ENCODE results near the gene CCSAP. TPM values are rescaled to one million over a fixed set of nuclear protein-coding genes. Genes with fewer than 3 reads are reported as not detected.

Gene CCSAP
- polyA plus RNA-seq, 1 of the 3 experiments (the other 2 are of a cell fraction): 1.8 TPM

DNA sequence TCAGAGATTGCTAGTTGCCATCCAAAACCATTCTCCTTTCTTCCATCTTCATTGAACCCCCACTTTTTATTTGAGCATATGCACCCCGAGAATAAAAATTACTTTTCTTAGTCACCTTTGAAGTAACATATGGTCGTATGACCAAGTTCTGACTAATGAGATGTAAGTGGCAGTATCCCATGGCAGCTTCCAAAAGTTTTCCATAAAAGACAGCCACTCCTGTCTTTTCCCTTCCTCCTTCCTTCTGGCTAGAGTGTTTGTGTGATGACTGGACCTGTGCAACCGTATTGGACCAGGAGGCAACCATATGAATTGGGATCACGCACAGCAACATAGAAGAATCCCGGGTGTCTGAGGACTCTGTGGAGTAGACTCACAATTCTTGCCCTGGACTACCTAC is 41.1 kb upstream of the CCSAP start:
- no peak overlapping the region for H3K27ac ChIP-seq (ENCODE audit: low read depth in 2 of 2, low read length in 1 of 2)
- no peak overlapping the region for H3K4me2 ChIP-seq
- CTCF ChIA-PET: no interaction called here
- no peaks in the 10 kb centered on the region for H3K9me3 ChIP-seq
- peaks cover under 1% of the 10 kb centered on the region for H3F3A ChIP-seq (replicated peaks; ENCODE audit: insufficient read depth)
- no peak overlapping the region for H3K9ac ChIP-seq
- no peak overlapping the region for H2AFZ ChIP-seq (ENCODE audit: low read depth)
- no peaks in the 10 kb centered on the region for H4K20me1 ChIP-seq (ENCODE audit: insufficient read depth)
- WGBS (ENCODE audit: low lambda C conversion rate): 43% methylated on average over 5 of the region's 5 CpGs
- H3K27me3 ChIP-seq (ENCODE audit: insufficient read depth): no peaks in the 10 kb centered on the region
- H3K4me3 ChIP-seq (ENCODE audit: low read depth in 2 of 2, low read length in 1 of 2): no peak overlapping the region
- DNase-seq: no peak
- H3K4me1 ChIP-seq (ENCODE audit: control insufficient read depth in 1 of 2, insufficient read depth in 2 of 2, low read depth in 1 of 2, low read length in 1 of 2): no peaks in the 10 kb centered on the region; a peak in 1 of 4 replicates
- no peaks in the 10 kb centered on the region for H3K36me3 ChIP-seq (replicated peaks in 1 of 2; ENCODE audit: control insufficient read depth in 1 of 2, insufficient read depth in 2 of 2, low read length in 1 of 2)
- POLR2A ChIA-PET: no interaction called here
- H3K9me2 ChIP-seq: no peaks in the 10 kb centered on the region
- no peak for TF ChIP-seq RFX5 (IDR thresholded peaks at IDR 0.05; ENCODE audit: low read length)
- TF ChIP-seq EP300 (IDR thresholded peaks at IDR 0.05; ENCODE audit: borderline replicate concordance in 1 of 2, low read depth in 1 of 2, low read length in 1 of 2): no peak
- TF ChIP-seq FOSL2 (IDR thresholded peaks at IDR 0.05; ENCODE audit: borderline replicate concordance, low read depth): no peak
- no peak for TF ChIP-seq ZBTB33 (IDR thresholded peaks at IDR 0.05; ENCODE audit: borderline replicate concordance, low read depth)
- no peak for TF ChIP-seq TAF1 (IDR thresholded peaks at IDR 0.05; ENCODE audit: borderline replicate concordance, low read depth, low read length)
- no peak for TF ChIP-seq RAD21 (IDR thresholded peaks at IDR 0.05; ENCODE audit: low read length)
- no peak for TF ChIP-seq RXRA (IDR thresholded peaks at IDR 0.05; ENCODE audit: borderline replicate concordance, low read depth)
- no peak for TF ChIP-seq CHD2 (IDR thresholded peaks at IDR 0.05; ENCODE audit: low read length, partially characterized antibody)
- TF ChIP-seq NRF1 (IDR thresholded peaks at IDR 0.05; ENCODE audit: low read depth, low read length): no peak
- no peaks in the 10 kb centered on the region for H3K79me2 ChIP-seq (ENCODE audit: insufficient read depth)

GRCh38 chr1:229383188-229383587 is 40.3 kb upstream of the CCSAP start:
- H4K20me1 ChIP-seq (ENCODE audit: insufficient read depth): no peaks in the 10 kb centered on the region
- no peaks in the 10 kb centered on the region for H3K27me3 ChIP-seq (ENCODE audit: insufficient read depth)
- ChIA-PET CTCF (interaction anchor here (1.3 kb wide), 1 partner anchor 12 kb away, joined by 3 read pairs; no protein-coding TSS in a partner anchor), POLR2A (no interaction called here)
- no peaks in the 10 kb centered on the region for H3K9me2 ChIP-seq
- no peak overlapping the region for H3K4me2 ChIP-seq
- WGBS (ENCODE audit: low lambda C conversion rate): 88% methylated on average over 3 of the region's 3 CpGs
- H3K36me3 ChIP-seq (replicated peaks in 1 of 2; ENCODE audit: control insufficient read depth in 1 of 2, insufficient read depth in 2 of 2, low read length in 1 of 2): no peaks in the 10 kb centered on the region
- no peak for DNase-seq
- H3K27ac ChIP-seq (ENCODE audit: low read depth in 2 of 2, low read length in 1 of 2): no peak overlapping the region
- no peaks in the 10 kb centered on the region for H3F3A ChIP-seq (replicated peaks; ENCODE audit: insufficient read depth)
- no peak overlapping the region for H2AFZ ChIP-seq (ENCODE audit: low read depth)
- H3K4me1 ChIP-seq (ENCODE audit: control insufficient read depth in 1 of 2, insufficient read depth in 2 of 2, low read depth in 1 of 2, low read length in 1 of 2): no peaks in the 10 kb centered on the region
- no peak overlapping the region for H3K4me3 ChIP-seq (ENCODE audit: low read depth in 2 of 2, low read length in 1 of 2)
- H3K79me2 ChIP-seq (ENCODE audit: insufficient read depth): no peaks in the 10 kb centered on the region
- H3K9ac ChIP-seq: no peak overlapping the region
- H3K9me3 ChIP-seq: no peaks in the 10 kb centered on the region
- TF ChIP-seq SIN3A (IDR thresholded peaks at IDR 0.05; ENCODE audit: borderline replicate concordance, low read depth, low read length) (no peak), MEF2A (IDR thresholded peaks at IDR 0.05; ENCODE audit: borderline replicate concordance, low read depth) (no peak), PBX3 (IDR thresholded peaks at IDR 0.05) (no peak), USF2 (IDR thresholded peaks at IDR 0.05; ENCODE audit: borderline replicate concordance, low read depth, low read length) (no peak), POLR2AphosphoS5 (IDR thresholded peaks at IDR 0.05; ENCODE audit: low read depth, low read length) (no peak), CHD2 (IDR thresholded peaks at IDR 0.05; ENCODE audit: low read length, partially characterized antibody) (no peak), JUND (IDR thresholded peaks at IDR 0.05) (no peak), FOXM1 (IDR thresholded peaks at IDR 0.05; ENCODE audit: low read depth) (no peak), ZBTB33 (IDR thresholded peaks at IDR 0.05; ENCODE audit: borderline replicate concordance, low read depth) (no peak), NRF1 (IDR thresholded peaks at IDR 0.05; ENCODE audit: low read depth, low read length) (no peak), TAF1 (IDR thresholded peaks at IDR 0.05; ENCODE audit: borderline replicate concordance, low read depth, low read length) (no peak), ELF1 (IDR thresholded peaks at IDR 0.05) (no peak)
- TF ChIP-seq, protein P1, sequence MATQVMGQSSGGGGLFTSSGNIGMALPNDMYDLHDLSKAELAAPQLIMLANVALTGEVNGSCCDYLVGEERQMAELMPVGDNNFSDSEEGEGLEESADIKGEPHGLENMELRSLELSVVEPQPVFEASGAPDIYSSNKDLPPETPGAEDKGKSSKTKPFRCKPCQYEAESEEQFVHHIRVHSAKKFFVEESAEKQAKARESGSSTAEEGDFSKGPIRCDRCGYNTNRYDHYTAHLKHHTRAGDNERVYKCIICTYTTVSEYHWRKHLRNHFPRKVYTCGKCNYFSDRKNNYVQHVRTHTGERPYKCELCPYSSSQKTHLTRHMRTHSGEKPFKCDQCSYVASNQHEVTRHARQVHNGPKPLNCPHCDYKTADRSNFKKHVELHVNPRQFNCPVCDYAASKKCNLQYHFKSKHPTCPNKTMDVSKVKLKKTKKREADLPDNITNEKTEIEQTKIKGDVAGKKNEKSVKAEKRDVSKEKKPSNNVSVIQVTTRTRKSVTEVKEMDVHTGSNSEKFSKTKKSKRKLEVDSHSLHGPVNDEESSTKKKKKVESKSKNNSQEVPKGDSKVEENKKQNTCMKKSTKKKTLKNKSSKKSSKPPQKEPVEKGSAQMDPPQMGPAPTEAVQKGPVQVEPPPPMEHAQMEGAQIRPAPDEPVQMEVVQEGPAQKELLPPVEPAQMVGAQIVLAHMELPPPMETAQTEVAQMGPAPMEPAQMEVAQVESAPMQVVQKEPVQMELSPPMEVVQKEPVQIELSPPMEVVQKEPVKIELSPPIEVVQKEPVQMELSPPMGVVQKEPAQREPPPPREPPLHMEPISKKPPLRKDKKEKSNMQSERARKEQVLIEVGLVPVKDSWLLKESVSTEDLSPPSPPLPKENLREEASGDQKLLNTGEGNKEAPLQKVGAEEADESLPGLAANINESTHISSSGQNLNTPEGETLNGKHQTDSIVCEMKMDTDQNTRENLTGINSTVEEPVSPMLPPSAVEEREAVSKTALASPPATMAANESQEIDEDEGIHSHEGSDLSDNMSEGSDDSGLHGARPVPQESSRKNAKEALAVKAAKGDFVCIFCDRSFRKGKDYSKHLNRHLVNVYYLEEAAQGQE (IDR thresholded peaks at IDR 0.05; ENCODE audit: low read depth, low read length): no peak
